ENCODE results near the gene PMP22.
A peak's percentile ranks its signal among the peaks of the same experiment; 100 is the strongest.

The PMP22 gene

GRCh38 chr17:15273141-15273793, 8.1 kb upstream of the PMP22 start:
- DNase-seq, result no peak

GRCh38 chr17:15271741-15272140, 6.6 kb upstream of the PMP22 start:
- no peak for DNase-seq

DNA sequence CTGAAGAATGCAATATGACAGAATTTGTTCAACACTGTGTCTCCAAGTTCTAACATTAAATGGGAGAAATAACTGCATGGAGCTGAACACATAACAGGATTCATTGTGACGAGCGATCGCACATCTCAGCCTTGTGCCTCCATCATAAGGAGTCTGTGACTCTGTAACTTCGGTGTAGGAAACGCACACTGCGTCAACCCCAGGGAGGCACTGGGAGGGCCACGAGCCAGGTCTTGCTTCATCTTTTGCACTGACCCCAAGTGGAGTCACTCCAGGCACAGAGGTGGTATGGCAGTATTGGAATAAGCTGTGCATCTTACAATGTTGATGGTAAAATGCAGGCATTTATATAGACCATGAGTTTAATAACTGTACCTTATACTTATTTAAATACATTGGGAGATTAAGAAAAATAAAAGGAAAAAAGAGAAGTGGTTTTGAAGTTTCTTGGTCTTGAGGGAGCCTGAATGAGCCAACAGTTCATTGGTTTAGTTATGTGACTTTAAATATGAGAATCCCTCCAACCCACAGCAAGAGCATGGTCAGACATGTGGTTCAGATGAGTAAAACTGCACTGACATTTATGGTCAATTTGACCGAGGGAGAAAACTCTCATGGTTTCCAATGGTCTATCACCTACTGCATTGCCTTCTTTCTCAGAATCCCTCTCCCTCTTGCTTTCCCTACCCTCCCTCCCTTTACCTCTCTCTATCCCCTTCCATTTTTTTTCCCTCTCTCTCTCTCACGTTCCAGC, 5.7 kb upstream of the PMP22 start:
- DNase-seq, result no peak

GRCh38 chr17:15269780-15270089, 4.6 kb upstream of the PMP22 start:
- DNase-seq, result no peak

DNA sequence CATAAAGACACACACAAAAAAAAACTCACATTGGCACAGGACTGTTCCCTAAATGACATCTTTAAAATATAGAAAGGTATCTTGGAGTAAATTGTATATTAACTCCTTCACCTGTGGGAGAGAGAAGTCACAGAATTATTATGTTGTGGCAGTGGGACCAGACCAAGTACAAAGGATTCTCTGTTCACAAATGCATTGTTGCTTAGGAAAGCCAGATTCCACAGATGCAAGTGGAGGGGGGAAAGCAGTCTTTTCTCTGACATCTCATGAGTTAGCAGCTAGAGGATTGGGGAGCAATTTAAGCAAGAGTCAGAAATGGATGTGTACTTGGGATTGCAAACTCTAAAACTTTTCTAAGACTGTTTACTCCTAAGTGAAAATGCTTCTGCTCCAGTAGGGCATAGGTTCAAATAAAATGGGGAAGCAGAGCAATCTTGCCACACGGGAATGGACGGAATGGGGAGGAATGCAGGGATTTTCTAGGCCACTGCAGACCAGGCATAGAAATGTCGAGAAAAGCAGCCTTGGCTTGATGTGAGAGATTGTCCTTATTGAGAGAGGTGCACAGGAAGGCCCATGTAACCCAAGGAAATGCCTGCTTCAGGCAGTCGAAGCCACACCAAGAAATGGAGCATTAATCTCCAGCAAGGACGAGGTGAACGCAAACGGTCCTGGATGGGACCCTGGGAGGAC, 4.1 kb upstream of the PMP22 start:
- DNase-seq, result no peak

DNA sequence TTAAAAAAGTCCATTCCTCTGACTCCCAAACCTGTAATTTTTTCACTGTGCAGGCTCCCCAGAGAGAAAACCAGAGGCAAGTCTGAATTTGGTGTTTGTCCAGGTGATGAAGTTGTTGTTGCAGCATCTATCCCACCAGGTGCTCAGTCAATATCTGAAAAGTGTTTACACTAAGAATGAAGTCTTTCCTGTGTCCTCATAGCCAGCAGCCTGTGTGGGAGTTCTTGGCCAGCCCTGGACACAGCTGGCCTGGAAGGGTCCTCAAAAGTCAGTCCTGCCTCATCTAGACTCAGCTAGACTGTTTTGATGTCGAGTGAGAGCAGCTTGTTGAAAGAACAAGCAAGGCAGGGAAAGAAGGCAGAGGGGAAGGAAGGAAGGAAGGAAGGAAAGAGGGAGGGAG, 3.3 kb upstream of the PMP22 start:
- DNase-seq, result no peak

DNA sequence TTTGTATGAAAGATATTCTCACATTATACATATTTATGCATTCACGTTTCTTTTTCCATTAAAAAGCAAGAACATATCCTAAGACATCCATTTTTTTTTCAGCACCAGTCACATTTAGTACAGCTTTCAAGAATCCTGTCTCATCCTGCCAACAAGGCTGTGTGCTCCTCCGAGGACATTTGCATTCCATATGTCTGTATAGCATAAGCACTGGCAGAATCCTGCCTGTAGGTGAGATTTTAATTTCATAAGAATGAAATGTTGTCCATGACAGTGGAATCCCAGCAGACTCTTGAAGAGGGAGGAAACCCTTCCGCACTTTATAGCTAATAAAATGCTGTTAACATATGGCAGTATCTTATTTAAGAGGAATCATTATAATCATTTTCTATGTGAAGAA, 2.9 kb upstream of the PMP22 start:
- no peak for DNase-seq

GRCh38 chr17:15266325-15267125, 1.4 kb upstream of the PMP22 start:
- DNase-seq, result no peak

DNA sequence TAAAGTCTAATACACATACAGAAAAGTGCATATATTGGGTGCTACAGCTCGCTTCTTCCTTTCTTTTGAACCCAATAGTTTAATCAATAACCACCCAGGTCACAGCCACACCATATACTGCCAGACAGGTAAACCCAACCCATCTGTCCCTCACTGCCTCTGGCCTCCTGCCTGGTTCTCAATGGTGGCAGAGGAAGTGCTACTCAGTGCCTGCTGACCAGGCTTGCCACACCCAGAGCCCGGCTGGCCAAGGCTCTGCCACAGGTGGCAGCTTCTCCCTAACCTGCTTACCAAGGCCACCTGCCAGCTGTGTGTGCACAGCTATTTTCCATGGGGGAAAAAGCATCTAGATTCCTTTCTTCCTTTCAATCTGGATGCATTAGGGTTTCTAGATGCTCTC, 584 bp downstream of the PMP22 start:
- DNase-seq, result no peak

DNA sequence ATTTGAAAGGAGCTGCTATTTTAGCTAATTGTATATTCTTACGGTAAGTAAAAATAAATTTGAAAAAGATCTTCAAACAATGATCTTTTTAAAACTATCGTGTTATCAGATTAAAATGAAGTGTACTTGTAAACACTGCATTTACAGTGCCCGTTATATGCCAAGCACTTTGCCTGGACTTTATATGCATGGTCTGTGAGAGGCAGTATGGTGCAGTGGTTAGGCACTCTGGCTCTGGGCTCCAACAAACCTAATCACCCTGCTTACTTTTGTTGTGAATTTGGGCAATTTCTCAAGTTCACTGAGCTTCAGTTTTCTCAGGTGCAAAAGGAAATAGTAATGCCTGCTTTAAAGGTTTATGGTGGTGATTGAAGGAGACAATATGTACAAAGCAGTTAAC, 1.4 kb downstream of the PMP22 start:
- DNase-seq, result no peak

GRCh38 chr17:15263206-15263579, 1.9 kb downstream of the PMP22 start:
- DNase-seq, result no peak

GRCh38 chr17:15262291-15263205, 2.6 kb downstream of the PMP22 start:
- no peak for DNase-seq

- no peak for DNase-seq
These were observed 3.3 kb downstream of the PMP22 start for GRCh38 chr17:15261802-15262290.

DNA sequence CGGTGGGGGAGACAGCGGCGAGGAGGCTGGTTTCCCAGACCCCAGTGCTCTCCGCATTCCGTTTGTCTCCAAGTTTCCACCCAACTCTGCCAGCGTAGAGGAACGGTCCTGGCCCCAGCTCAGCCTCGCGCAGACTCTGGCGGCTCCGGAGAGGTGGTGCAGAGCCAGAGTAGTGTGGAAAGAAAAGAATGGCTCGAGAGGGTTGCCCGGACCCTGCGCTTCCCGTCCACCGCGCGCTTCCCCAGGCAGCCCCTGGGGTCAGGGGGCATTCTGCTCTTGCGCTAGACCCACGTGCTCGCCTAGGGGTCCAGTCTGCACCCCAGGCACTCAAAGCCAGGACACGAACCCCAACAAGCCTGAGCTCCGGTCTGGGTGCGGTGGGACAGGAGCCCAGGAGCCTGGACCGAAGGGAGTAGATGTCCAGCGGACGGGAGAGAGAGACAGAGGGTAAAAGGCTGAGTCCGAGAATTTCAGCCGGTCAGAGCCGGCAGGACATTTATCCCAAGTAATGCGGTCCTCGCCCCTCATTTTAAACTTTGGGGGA, 3.8 kb downstream of the PMP22 start:
- DNase-seq, result no peak

DNA sequence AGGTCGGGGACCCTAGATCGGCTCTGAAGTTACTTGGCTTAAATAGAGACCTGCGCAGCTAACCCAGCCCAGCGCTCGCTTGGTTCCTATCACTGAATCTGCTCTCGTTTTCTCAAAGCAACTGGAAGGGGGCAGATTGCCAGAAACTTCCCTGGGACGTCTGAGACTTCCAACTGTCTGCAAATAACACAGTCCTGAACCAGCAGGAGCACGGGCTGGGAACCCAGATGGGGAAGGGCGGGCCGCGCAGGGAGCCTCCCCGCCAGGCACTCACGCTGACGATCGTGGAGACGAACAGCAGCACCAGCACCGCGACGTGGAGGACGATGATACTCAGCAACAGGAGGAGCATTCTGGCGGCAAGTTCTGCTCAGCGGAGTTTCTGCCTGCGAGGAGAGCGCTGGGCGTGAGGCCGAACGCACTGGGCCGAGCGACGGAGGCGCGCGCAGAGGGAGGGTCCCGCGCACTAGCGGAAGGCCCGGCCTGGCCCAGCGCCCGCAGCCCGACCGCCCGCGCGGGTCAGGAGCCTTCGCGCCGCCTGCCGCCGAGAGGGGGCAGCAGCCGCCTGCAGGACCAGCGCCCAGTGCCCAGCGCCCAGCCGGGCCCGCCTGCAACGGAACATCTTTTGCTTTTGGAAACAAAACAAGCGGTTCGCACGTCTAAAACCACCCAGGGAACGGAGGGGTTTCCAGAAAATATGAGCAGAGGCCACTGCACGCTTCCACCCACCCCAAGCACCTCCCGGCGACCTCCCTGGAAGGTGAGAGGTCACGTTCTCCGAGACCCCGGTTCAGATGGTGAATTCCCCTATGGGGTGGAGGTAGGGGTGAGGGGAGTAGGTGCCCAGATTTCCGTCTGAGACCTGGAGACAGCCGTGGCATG, 4.5 kb downstream of the PMP22 start:
- DNase-seq, result peak; percentile 15 to 35

DNA sequence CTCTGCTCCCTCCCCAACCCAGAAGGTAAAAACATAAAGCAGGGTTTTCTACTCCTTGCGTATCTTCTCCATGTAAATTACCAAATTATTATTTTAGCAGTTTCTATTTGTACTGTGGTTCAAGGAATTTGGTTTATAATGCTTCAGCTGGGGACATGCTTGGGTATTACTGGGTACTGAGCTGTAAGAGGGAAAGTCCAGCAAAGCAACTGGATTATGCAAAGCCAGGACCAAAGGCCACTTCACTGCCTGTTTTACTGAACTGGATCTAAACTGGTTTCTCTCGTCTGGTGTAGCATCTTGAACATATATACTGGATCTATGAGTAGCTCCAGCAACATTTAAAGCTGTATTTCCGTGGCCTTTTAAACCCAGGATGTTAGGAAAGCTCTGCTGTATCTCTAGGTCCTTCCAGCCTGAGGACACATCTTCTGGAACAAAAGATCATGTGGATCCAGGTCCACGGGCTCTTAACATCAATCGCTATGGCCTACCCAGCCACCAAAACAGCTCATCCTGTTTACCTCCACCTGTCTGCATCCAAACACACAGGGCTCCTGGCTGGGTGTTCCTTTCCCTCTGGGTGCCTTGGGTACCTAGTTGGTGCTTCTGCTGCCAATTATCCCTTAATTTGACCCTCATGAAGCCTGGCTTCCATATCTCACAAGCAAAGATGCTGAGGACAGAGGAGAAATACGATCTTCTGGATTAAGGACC, 7.2 kb downstream of the PMP22 start:
- no peak for DNase-seq

DNA sequence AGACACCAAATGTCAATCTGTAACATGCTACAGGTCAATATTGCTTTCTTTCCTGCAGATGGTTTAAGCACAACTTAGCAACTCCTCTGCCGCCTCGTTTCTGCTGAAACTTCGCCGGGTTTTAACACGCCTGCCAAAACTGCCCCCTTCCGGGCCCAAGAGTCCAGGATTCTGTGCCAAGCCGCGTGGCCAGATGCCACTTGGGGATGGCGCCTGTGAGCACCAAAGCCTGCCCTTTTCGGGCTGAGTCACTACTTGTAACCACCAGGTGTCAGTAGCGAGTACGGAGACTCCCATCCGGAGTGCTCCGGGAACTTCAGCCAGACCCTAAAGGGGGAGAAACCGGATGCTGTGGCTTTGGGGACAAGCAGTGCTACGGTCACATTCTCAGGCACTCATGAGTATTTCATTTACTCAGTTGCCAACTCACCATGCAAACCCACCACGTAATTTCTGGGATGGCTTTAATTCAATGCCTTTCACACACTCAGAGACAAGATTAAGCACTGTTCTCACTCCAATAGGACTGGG, 7.8 kb downstream of the PMP22 start:
- DNase-seq, result peak; percentile 18 to 76

DNA sequence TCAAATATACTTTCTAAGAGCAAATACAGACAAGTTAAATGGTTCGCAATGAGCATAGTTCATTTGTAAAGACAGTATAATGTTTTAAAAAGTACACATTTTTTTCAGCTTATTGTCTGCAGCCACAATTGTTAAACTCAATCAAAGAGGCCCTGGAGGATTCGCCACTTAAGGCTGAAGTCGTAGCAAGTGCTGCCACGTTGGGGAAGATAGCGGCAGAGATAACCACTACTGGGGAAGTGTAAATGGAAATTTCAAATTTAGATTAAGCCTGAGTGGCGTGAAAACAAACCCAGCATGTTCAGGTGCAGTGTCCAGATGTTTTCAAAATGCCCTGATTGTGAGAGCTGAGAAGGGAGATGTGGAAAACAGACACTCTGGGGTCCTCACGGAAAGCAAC, 8.4 kb downstream of the PMP22 start:
- no peak for DNase-seq

DNA sequence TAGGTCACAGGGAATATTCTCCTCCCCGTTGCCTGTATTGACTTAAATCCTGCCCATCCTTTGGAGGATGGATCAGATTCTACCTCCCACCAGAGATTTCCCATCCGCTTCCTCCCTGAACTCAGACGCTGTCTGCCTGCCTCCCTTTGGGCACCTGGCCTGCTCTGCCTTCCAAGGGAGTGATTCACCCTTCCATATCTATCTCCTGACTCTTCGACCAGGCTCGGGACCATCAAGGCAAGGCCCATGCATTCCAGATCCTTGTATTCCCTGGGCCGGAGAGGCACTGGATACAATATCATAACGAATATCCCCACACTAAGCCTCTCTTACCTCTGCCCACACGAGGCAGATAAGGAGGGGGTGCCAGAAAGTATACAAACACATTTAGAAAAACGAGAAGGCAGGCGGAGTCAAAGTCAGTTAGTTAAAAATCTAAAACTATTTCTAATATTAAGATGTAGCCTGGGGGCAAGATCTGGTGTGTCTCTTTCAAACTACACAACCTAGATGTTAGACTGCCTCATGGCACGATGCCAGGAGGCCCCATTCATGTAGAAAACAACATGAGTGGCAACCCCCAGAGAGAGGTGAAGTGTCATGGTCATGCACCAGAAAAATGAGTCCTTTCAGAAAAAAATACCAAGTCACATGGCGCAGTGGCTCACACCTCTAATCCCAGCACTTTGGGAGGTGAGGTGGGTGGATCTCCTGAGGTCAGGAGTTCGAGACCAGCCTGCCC, 9.2 kb downstream of the PMP22 start:
- no peak for DNase-seq

All from bone marrow (tissue), 2 donors.